ENCODE measurements around the gene WIPF1.
A peak's percentile ranks its signal among the peaks of the same experiment; 100 is the strongest.

Gene WIPF1

DNA sequence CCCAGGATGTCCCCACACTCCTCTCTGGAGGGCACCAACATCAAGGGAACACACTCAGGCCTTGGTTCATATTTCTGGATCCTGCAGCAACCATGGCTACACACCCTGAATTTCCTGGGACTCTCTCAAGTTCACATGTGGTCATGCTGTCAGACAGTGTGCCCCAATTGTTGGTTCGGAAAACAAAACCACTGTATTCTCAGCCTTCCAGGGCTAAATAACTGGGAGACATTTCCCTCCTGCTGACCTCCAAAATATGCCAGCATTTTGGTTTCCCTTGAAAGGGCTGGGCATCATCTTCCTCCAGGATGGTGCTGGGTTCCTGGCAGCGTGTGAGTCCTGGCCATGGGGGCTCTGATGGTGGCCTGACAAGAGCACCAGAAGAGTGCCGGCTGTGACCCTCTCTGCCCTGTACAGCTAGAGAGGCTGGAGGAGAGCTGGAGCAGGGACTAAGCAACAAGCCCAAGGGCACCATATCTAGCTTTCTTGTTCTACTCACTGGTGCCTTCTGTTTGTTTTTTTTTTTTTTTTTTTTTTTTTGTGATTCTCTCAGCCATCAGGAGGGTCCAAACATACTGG lies 37.5 kb upstream of the WIPF1 start:
- H3K36me3 ChIP-seq (ENCODE audit: control insufficient read depth in 2 of 2, insufficient read depth in 1 of 2, low read length in 2 of 2): no peaks in the 10 kb centered on the region
- H3K27ac ChIP-seq (ENCODE audit: extremely low read depth, low read depth, low read length): no peak overlapping the region
- H3K4me1 ChIP-seq (ENCODE audit: control insufficient read depth, insufficient read depth, low read length): no peaks in the 10 kb centered on the region
- POLR2A ChIA-PET: interaction anchor here (0.5 kb wide), 1 partner anchor 1363 kb away, joined by 3 read pairs; no protein-coding TSS in a partner anchor
- no peaks in the 10 kb centered on the region for H3K9me3 ChIP-seq (ENCODE audit: control insufficient read depth, insufficient read depth, low read depth, low read length)
- TF ChIP-seq ZNF24 (tag by site-specific recombination; IDR thresholded peaks at IDR 0.05) (no peak), ZNF677 (tag by site-specific recombination; IDR thresholded peaks at IDR 0.05) (no peak), ZNF184 (tag by site-specific recombination; IDR thresholded peaks at IDR 0.05) (no peak), SP2 (tag by site-specific recombination; IDR thresholded peaks at IDR 0.05) (no peak), ZNF10 (tag by site-specific recombination; IDR thresholded peaks at IDR 0.05) (no peak), MZF1 (tag by site-specific recombination; IDR thresholded peaks at IDR 0.05; ENCODE audit: borderline replicate concordance) (no peak), ZNF629 (tag by site-specific recombination; IDR thresholded peaks at IDR 0.05) (no peak), ZNF658 (tag by site-specific recombination; IDR thresholded peaks at IDR 0.05) (no peak), ZNF423 (tag by site-specific recombination; IDR thresholded peaks at IDR 0.05) (no peak)
- TF ChIP-seq, protein P1, sequence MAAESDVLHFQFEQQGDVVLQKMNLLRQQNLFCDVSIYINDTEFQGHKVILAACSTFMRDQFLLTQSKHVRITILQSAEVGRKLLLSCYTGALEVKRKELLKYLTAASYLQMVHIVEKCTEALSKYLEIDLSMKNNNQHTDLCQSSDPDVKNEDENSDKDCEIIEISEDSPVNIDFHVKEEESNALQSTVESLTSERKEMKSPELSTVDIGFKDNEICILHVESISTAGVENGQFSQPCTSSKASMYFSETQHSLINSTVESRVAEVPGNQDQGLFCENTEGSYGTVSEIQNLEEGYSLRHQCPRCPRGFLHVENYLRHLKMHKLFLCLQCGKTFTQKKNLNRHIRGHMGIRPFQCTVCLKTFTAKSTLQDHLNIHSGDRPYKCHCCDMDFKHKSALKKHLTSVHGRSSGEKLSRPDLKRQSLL (tag by site-specific recombination; IDR thresholded peaks at IDR 0.05): no peak
- TF ChIP-seq, protein P2, sequence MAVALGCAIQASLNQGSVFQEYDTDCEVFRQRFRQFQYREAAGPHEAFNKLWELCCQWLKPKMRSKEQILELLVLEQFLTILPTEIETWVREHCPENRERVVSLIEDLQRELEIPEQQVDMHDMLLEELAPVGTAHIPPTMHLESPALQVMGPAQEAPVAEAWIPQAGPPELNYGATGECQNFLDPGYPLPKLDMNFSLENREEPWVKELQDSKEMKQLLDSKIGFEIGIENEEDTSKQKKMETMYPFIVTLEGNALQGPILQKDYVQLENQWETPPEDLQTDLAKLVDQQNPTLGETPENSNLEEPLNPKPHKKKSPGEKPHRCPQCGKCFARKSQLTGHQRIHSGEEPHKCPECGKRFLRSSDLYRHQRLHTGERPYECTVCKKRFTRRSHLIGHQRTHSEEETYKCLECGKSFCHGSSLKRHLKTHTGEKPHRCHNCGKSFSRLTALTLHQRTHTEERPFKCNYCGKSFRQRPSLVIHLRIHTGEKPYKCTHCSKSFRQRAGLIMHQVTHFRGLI (tag by site-specific recombination; IDR thresholded peaks at IDR 0.05): no peak
- CTCF ChIA-PET: interaction anchor here (0.6 kb wide), 1 partner anchor 9 kb away, joined by 5 read pairs; no protein-coding TSS in a partner anchor
- H3K4me3 ChIP-seq (ENCODE audit: low read depth, low read length): no peak overlapping the region

DNA sequence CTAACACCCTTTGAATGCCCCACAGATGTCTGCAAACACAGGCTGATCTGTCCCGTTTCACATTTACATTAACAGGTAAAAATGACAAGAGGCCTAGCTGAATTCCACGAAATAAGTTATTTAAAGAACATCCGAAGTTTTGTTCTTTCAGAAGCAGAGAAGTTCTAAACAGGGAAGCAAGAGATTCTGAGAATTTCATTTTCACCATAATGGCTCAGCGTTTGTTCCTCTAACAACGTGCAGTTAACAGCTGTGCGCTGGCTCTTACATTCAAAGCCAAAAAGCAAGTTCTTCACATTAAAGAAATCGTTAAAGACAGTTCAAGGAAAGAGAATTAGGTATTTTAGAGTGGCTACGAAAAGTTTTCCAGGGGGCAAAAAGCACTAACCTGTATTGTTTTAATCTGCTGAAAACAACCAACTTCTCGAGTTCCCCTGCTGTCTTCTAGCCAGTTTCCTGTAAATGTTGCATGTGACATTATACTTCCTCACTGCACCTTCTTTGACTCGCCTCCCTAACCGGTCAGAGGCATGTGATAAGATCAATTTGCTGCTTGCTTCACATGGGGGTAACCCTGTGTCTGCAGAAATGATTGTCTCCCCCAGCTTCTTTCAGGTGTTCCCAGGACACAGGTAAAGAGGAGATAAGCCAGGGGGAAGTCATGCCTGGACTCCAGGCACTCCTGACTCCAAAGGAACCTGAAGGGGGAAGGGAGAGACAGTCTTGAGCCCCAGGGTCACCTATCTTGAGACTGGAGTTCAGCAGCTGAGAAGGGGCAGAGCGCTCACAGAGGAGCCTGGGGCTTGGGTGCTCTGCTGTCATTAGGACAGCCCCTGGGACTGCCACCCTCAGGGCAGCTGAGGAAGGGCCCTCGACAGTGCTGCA lies 36.8 kb upstream of the WIPF1 start:
- ChIA-PET CTCF (interaction anchor here (0.6 to 1.4 kb wide), 2 partner anchors 8 to 65 kb away, joined by 5 to 6 read pairs; no protein-coding TSS in a partner anchor), POLR2A (interaction anchor here (0.5 kb wide), 1 partner anchor 1364 kb away, joined by 3 read pairs; no protein-coding TSS in a partner anchor)
- Histone ChIP-seq H3K36me3 (ENCODE audit: control insufficient read depth in 2 of 2, insufficient read depth in 1 of 2, low read length in 2 of 2) (no peaks in the 10 kb centered on the region), H3K4me1 (ENCODE audit: control insufficient read depth, insufficient read depth, low read length) (no peaks in the 10 kb centered on the region), H3K9me3 (ENCODE audit: control insufficient read depth, insufficient read depth, low read depth, low read length) (no peaks in the 10 kb centered on the region), H3K27ac (ENCODE audit: extremely low read depth, low read depth, low read length) (no peak overlapping the region), H3K4me3 (ENCODE audit: low read depth, low read length) (no peak overlapping the region)
- TF ChIP-seq ZNF292 (tag by site-specific recombination; IDR thresholded peaks at IDR 0.05; ENCODE audit: borderline replicate concordance, low read depth) (no peak), ZNF426 (tag by site-specific recombination; IDR thresholded peaks at IDR 0.05) (no peak), ZNF354C (tag by site-specific recombination; IDR thresholded peaks at IDR 0.05; ENCODE audit: borderline replicate concordance, low read depth) (no peak), RBAK (tag by site-specific recombination; IDR thresholded peaks at IDR 0.05) (no peak), ZNF623 (tag by site-specific recombination; IDR thresholded peaks at IDR 0.05) (no peak)
- TF ChIP-seq, protein P3, sequence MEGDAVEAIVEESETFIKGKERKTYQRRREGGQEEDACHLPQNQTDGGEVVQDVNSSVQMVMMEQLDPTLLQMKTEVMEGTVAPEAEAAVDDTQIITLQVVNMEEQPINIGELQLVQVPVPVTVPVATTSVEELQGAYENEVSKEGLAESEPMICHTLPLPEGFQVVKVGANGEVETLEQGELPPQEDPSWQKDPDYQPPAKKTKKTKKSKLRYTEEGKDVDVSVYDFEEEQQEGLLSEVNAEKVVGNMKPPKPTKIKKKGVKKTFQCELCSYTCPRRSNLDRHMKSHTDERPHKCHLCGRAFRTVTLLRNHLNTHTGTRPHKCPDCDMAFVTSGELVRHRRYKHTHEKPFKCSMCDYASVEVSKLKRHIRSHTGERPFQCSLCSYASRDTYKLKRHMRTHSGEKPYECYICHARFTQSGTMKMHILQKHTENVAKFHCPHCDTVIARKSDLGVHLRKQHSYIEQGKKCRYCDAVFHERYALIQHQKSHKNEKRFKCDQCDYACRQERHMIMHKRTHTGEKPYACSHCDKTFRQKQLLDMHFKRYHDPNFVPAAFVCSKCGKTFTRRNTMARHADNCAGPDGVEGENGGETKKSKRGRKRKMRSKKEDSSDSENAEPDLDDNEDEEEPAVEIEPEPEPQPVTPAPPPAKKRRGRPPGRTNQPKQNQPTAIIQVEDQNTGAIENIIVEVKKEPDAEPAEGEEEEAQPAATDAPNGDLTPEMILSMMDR (tag by site-specific recombination; IDR thresholded peaks at IDR 0.05): 0 out of 2 replicates have a peak, but pooled peaks have one; percentile 42
